GM21825 (cell line): ENCODE data around the gene MEF2A.

Experiments
- ATAC-seq: cut with Tn5 transposase; IDR thresholded peaks from one replicate; pipeline ENCODE4 v1.9.1; 2021; ENCODE audit warnings: mild to moderate bottlenecking, moderate library complexity; ENCODE audit not compliant: unreplicated experiment

The MEF2A gene

DNA sequence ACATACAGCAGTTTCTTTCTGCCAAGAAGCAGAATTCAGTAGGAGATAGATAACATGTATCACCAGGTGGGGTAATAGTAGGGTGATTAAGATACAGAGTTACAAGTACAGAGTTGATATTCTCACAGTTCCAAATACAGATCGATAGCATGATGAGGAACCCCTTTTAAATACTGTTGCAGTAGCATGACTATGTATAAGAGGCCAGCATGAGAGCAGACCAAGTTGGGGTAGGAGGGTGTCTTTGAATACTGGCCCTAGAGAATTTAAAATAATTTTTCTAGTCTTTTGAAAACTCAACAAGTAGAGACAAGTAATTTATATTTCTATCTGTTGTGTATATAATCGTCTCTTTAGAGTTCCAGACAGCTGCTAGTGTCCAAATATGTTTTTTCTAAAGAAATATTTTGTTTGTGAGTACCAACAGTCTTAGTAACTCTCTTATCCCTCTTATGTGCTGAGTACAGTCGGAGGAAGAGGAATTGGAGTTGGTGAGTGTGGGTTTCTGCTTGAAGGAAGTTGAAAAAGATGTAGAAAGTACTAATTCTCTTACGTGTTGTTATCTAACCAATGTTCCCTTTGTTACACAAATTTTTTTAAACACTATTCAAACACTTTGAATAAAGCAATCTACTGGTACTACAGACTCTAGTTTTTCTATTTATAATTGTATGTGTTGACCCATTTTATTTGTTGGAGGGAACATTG is 137.3 kb downstream of the MEF2A start:
- no peak for ATAC-seq

DNA sequence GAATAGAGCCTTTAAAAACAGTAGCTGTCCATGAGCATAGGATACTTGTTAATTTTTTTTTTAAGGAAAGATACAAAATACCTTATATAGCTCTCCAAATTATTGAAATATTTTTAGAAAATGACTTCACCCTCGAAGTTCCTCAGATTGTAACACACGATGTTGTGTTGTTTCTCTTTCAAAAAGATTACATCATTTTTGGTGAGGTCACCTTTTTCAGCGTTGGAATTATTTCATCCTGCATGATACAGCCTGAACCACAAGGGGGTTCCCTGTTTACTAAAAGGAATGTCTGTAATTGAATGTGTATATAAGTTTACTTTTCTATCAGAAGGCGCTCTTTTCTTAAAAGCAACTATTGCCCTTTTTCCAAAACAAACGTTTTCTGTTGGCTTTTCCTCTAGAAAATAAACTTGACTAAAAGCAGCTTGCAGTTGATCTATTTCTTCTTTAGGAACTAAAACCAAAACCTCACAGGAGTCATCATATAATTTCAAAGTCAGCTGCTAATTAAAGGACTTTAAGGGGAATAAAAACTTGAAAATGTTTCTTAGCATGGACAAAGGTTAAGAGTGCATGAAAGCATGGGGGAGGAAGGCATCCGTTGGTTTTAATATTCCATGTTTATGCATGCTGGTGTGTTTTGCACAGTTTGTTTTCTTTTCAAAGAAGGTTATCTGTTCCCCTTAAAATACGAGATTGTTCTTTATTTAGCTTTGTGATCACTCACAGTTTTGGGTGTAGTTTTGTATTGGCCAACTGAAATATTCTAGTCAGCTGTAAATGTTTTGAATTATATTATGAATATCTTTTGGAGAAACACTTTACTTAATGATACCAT is 138.0 kb downstream of the MEF2A start:
- ATAC-seq, result peak; percentile 64

DNA sequence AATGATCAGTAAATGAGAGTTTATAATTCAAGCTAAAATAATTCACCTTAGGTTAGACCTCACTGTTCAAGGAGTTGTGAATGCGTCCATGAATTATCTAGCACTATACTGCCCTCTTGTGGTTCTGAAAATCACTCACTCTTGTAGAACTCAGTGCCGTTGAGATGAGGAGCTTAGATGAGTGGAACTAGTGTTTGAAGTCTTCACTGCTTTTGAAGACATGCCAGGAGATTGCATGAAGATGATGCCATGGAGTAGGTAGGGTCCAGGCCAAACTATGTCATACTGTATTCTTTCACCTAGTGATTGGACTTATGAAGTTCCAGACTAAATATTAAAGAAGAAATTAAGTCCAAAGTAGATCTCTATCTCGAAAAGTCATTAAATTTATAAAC is 138.7 kb downstream of the MEF2A start:
- ATAC-seq, result peak; percentile 68

DNA sequence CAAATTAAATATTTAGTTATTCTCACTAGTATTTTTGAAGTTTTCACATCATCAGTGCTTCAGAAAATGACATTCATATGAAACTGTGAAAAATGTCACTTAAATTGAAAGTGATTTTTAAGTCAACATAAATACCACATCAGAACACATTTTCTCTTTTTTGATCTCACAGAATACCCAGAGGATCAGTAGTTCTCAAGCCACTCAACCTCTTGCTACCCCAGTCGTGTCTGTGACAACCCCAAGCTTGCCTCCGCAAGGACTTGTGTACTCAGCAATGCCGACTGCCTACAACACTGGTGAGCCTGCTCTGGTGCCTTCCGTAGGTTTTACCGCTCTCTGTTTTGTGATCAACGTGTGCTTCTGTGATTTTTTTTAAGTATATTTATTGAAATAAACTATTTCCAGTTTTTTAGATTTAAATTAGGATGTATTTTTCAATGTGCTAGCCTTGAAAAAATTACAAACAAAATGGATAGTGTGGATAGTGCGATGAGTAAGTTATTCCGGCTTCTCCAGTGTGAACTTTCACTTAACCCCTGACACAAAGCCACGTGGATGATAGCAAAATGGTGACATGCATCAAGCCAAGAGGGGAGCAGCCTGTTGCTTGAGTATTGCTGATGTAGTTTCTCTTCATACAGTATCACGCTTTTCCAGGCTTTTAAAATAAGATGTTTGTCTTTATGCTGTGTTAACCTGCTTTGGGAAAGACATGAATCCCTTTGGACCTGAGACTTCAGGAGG is 140.9 kb downstream of the MEF2A start:
- no peak for ATAC-seq

DNA sequence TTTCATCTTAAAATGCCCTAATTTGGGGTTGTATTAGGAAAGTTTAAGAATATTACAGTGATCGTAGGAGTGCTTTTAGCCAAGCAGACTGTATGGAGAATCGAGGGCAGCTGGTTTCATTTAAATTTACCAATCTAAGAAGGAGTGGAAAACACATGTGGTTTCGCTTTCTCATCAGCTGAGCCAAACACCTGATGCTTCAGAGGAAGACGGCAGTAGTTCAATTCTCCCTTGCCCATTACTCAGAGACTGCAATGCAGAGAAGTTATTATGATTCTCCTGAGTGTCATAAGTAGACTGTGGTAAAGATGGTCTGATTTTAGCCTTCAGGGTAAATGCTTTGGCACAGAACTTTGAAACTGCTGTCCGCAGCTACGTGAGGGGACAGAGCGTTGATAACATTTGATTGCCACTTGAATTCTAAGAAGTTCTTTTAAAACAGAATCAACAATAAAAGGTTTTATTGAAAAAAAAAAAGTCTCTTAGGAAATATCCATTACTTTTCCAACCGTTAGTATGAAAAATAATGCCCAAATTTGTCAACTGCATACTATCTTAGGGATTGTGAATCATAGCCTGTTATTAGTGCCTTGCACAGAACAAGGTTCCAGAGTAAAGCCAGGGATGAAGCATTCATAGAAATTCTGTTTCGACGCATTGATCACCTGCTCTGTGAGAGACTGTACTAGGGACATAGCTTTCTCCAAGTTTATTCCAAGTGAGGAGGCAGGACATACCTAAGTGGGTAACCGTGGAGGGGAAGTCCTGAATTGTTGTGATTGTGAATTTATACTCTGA is 141.9 kb downstream of the MEF2A start:
- ATAC-seq, result no peak

DNA sequence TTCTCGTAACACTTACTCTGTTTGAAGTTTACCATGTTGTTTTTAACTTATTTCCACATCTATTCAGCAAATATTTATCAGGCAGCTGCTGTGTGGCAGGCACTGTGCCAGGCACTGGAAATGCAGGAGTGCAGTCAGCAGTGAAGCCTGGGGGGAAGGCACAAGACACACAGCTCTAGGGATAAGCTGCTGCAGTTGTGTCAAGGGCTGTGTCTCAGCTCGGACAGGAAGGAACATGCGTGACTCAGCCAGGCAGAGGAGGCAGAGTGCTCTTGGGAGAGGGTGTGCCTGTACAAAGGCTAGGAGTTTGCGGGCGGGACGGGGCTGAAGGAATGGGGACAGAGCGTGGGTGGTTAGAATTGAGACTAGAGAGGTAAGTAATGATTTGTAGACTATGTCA is 142.8 kb downstream of the MEF2A start:
- ATAC-seq, result no peak

DNA sequence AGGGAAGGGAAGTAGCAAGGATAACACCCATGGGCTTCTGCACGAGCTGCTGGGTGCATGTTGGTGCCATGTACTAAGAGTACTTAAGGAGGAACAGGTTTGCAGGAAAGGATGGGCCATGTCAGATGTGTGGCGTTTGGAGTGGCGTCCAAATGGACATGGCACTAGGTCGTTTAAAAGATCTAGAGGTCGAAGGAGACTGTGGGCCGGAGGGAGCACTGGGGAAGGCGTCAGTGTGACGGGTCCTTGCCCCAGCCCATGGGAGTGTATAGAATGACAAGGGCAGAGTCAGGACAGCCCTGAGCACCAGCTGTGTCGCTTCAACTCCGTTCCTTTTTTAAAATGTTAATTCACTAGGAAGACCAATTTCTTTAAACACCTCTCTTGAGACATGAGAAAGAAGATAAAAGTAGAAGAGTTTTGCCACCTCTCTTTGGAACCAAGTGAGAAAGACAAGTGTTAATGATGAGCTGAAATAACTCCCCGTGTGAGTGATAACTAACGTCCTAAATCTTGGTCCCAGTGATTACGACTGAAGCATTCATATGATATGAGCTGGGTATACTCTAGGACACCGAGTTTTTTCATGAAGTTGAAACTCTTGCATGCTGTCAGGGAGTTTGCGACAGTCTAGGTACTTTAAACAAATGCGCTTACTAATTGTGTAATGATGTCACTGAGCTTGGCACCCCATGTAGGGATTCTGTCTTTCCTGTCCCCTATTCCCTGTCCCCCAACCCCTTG is 143.6 kb downstream of the MEF2A start:
- ATAC-seq, result no peak

DNA sequence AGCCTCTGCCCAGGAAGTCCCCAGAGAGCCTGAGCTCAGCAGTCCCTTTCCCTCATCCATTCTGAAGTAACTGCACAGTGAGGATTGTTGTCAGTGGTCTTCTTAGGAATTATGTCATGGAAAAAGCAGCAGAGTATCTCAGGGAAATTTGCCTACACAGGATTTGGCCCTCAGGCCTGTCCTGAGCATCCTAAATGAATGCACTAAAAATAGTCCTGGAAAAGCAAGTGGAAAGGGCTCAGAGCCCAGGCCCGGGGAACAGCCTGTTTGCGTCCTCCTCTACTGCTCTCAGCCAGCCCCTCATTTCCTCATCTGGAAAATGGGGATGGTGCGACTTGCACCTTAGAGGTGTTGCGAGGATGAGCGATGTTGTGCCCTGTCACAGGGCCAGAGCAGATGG is 145.8 kb downstream of the MEF2A start:
- no peak for ATAC-seq

DNA sequence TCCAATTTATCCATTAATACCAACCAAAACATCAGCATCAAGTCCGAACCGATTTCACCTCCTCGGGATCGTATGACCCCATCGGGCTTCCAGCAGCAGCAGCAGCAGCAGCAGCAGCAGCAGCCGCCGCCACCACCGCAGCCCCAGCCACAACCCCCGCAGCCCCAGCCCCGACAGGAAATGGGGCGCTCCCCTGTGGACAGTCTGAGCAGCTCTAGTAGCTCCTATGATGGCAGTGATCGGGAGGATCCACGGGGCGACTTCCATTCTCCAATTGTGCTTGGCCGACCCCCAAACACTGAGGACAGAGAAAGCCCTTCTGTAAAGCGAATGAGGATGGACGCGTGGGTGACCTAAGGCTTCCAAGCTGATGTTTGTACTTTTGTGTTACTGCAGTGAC is 146.6 kb downstream of the MEF2A start:
- ATAC-seq, result no peak

DNA sequence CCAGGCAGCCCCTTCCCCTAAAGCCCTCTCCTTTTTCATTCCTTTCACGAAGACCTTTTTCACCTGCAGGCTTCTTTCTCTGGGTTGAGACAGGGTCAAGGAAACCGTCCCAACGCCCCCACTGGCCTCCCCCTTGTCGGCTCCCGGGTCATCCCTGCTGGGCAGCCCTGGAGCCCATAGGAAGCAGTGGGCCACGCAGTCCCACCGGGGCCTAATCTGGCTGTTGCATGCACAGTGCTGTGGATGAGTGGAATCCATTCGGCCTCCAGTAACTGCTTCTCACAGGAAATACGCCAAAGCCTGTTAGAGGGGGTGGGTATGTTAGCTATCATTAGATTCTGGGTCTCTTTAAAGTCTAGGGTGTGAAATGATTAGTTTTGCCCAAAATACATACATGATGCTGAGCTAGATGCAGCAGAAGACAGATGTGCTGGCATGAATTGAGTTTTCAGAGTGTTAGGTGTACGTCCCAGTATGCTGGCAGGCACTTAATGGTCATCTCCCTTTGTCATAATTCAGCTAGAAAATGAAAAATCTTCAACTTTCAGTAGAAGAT is 150.8 kb downstream of the MEF2A start:
- no peak for ATAC-seq

DNA sequence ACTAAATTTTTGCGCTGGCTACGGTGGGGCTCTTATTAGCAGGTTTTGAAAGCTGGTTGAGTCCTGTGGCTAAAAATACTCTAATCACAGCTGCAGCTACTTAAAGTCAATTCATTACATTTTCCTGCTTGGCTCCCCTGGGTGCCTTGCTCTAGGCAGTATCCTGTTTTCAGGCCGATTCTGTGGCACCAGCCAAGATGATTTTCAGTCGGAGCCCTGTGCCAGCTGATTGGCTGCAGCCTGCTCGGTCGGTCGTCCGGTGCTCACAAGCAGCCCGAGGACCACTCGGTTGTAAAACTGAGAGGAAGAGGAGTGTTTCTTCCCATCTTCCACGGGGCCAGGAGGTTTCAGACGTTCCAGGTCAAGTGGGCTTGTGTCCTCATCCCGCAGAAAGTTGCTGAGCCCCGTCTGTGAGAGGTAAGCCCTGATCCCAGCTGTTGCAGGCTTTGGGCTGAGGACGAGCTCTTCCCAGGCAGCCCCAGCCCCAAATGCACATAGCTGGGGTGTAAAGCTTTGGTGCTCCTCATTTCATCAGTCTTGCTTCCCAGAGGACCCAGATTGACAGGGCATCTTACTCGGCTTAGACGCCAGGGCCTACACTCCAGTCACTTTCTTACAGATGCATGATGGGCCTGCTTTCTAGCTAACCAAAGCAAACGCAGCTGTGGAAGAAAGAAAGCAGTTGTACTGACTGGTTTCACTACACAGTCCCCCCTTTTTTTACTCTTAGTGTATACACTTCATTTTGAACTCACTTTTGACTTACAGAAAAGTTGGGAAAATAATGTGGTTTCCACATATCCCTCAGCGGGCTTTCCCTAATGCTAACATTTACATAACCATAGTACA is 151.6 kb downstream of the MEF2A start:
- ATAC-seq, result no peak

DNA sequence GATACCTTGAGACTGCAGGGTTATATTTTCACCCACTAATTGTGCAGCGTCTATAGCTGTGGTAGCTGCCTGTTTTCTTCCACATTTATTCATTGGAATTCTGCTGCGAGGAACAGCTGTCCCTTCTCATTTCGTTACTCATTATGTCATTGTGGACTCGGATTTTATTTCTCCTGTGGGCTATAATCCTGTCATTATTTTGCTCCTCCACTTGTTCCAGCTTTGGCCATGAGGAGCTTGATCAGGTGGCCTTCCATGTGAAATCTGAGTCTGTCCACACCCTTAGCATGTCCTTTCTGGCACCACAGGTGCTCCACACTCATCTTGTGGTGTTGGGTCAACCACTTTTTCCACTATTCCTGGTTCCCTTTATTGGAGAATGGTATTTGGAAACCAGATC is 152.6 kb downstream of the MEF2A start:
- no peak for ATAC-seq

DNA sequence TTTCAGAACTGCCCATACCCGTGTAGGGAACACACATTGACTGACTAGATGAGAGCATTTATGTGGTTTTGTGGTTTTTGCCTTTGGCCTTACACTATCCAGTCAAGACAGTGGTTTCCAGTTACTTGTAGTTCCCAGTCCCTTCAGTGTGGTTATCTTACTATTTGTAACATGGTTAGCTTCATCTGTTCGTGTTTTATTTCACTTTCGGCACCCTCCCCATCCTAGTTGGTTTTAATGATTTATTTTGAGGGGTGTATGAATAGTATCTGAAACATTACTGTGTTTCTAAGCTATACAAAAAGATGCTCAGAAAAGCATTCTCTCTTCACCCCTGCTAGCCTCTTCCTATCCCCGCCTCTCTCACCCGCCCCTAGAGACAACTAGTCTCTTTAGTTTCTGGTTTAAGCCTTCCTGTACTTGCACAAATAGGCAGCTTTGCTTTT is 153.3 kb downstream of the MEF2A start:
- ATAC-seq, result peak; percentile 76

DNA sequence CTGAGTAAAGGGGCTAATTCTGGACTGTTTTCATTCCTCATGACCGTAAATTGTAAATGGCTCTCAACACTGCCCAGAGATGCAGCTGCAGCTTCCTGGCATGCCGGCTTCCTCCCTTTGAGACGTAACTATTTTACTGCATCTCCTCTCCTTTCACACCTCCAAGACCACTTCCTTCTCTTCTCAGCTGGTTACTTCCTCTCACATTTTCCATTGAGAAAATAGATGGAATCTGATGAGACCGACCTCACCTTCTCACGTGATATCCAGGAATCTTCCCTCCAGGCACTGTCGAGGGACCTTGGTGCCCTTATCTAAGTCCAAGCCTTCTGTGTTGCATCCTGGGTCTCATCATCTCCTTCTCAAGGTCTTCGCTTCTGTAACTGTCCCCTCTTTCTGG is 154.7 kb downstream of the MEF2A start:
- ATAC-seq, result no peak

DNA sequence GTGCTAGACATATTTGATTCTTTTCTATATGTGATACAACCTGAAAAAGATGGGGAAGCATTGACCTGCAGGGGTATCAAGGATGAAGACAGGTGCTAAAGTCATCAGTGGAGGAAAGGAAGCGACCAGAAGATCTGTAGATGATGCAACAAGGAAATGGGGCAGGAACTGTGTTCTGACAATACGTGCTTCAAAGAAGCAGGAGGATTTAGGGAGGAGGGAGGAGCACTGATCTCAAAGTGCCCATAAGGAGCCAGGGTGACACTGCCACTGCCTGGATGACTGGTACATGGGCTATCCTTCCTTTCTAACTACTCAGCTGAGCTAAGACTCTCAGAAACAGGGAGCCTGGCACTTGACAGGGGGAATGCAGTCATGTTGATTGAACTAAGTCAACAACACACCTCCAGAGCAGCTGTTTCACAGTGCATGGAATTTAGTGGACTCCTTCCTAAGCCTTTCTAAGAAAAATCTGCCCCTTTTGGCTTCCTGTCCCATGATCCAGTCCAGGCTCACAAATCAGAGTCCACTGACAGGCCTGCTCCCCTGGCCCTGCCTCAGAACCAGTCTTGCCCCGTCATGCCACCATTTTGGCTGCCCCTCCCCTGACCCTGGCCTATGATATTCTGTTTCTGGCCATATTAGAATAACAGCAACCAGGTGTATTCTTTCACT is 155.5 kb downstream of the MEF2A start:
- ATAC-seq, result no peak

DNA sequence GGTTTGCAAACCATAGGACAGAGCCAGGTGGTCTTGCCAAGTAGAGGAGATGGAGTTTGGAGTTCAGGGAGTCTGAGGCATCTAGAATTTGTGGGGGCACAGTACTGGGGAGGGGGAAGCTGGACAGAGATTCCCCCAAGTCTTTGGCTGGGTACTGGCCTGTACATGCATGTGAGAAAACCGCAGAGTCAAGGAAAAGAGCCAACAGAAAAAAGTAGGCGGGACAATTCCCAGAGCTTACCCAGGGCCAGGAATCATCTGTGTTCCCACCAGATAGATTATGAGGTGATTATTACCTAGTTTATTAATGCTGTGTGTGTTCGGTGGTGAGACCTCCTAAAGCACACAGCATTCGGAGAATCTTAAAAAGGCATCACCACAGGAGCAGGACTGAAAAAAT is 156.1 kb downstream of the MEF2A start:
- ATAC-seq, result no peak

DNA sequence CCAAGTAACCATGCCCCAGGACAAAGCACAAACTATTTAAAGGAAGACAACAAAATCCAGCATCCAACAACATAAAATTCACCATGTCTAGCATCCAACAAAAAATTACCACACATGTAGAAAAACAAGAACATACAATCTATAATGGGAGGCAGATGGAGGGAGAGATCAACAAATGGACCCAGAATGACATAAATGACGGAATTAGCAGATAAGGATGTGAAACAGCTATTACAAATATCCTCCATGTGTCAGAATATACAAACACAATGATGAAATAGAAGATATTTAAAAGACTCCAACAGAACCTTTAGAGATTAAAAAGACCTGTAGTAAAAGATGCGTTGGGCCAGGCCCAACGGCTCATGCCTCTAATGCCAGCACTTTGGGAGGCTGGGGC is 156.6 kb downstream of the MEF2A start:
- ATAC-seq, result no peak

DNA sequence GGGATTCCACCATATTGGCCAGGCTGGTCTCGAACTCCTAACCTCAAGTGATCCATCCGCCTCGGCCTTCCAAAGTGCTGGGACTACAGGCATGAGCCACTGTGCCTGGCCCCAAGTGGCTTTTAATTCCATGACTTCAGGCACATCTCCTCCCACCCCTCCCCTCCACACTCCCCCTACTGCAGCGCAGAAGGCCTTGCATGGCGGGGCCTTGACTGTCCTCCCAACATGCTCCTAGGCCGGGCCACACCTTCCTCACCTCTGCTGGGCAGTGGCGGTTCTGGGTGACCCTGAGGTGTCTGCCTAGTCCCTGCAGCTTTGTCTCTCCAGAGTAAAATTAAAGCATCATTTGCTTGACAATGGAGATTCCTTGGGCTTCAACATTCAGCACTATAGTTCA is 160.5 kb downstream of the MEF2A start:
- ATAC-seq, result no peak
